T-helper 22 cell (primary cell): ENCODE data around the gene SUPT6H.

Source experiments
- DNase-seq: peaks from one replicate; pipeline ENCODE4 v3.0.0-alpha.2; 2020; ENCODE audit warnings: low read depth

SUPT6H gene

DNA sequence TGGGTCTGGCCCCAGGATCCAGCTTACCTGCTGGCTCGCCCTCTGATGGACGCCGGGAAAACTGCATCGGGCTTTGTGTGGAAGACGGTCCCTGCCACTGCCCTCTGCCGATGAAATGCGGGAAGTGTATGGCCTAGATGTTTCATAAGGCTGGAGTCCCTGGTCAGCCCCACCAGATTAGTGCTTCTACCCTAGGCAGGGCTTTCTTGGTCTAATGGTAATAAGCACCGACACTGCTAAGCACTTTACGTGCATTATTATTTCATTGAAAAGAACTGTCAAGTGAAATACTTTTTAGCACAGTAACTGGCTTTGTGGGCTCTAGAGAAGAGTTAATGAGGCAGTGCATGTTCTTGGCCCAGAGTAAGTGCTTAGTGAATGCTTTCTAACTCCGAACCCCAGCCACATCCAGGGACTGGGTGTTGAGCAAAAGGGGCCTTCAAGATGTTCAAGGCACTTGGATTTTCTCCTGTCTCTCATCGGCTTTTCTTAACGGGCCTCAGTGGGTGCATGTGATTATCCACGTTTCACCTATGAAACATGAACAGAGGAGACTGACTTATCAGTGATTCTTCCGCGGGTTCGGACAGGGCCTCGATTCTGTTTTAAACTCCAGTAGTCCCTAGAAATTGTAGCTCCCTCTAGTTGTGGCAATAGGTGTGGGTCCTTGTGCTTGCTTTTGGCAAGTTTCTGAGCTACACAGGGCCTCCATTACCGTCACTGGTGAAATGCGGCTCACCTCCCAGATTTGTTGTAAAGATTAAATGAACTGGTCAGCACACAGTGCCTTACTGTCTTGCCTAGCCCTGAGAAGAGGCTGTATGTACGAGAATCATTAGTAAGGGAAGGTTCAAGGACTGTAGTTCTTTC, 88.4 kb downstream of the SUPT6H start:
- peak; percentile 76 for DNase-seq

GRCh38 chr17:28751600-28752366, 89.8 kb downstream of the SUPT6H start:
- DNase-seq, result no peak
